Stimulated activated CD8-positive, alpha-beta memory T cell treated with anti-CD3 and anti-CD28 coated beads, Interleukin-15, amount 100 ng/mL, for 4 hours (primary cell): ENCODE data around the gene CDKL2.
"Not testable (repeated sequence)": the region's sequence is repeated elsewhere in the genome, so short reads cannot be mapped to it uniquely, and the experiment has no call there.

Experiments used
- DNase-seq, 2 donors: peaks; one replicate each; pipeline ENCODE4 v3.0.0-alpha.2; 2020; ENCODE audit warnings: low read depth in 2 of 2

Gene CDKL2

GRCh38 chr4:75630174-75630936 is at the start of gene CDKL2:
CDKL2 (minus strand) TSS chr4:75630528; CDS start chr4:75625988, 4,540 bp downstream.
- peak; percentile 80 to 83 for DNase-seq

DNA sequence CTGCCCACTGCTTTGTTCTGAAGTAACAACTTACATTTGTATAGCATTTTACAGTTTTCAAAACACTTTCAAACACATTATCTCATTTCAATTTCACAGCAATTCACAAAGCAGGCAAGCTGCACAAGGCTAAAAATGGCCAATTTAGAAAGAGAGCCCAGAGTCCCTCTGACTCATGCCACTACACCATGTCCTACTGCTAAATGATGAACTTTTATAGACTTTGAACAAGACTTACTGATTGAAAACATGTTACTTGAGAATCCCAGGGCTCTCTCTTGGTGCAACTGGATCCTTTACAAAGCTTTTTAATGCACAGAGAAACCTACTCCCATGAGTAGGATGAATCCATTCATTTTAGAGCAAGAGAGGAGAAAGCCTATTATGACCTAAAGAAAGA is 48.6 kb upstream of the CDKL2 start:
- DNase-seq = no peak

DNA sequence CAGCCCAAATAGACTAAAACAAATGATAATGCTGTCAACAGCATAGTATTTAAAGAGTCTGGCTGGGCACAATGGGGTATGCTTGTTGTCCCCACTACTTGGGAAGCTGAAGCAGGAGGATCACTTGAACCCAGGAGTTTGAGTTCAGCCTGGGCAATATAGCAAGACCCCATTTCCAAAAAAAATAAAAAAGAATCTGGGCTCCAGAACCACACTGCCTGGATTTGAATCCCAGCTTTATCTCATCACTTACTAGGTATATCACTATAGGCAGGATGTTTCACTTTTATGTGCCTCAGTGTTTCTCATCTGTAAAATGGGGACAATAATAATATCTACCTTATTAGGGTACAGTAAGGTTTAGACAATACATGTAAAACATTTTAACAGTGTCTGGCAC is 48.1 kb upstream of the CDKL2 start:
- DNase-seq = no peak

- no peak for DNase-seq
Observed at GRCh38 chr4:75675004-75675531, 44.7 kb upstream of the CDKL2 start.

DNA sequence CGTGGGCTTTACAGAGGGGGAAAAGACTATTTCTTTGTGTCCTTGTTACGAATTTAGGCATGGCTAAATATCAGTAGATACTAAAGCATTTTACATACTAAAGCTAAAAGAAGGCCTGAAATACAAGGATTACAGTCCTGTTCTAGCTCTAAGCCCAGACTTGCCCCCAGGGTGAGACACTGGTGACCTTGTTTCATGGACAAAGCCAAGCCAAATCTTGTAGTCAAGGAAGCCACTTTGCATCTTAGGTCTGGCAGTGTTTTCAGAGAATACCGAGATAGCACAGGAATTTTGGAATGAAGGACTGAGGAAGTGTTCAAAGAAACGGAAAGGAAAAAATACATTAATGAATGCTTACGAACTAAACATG is 43.6 kb upstream of the CDKL2 start:
- no peak for DNase-seq

- DNase-seq = peak; percentile 96 to 97
Observed at GRCh38 chr4:75673027-75673958, 43.0 kb upstream of the CDKL2 start, which contains the start of gene G3BP2. G3BP2 (minus strand) TSS chr4:75673411; CDS start chr4:75662025, 11,386 bp downstream.

GRCh38 chr4:75672461-75673026 is 42.2 kb upstream of the CDKL2 start:
- DNase-seq = peak; percentile 57 to 61

DNA sequence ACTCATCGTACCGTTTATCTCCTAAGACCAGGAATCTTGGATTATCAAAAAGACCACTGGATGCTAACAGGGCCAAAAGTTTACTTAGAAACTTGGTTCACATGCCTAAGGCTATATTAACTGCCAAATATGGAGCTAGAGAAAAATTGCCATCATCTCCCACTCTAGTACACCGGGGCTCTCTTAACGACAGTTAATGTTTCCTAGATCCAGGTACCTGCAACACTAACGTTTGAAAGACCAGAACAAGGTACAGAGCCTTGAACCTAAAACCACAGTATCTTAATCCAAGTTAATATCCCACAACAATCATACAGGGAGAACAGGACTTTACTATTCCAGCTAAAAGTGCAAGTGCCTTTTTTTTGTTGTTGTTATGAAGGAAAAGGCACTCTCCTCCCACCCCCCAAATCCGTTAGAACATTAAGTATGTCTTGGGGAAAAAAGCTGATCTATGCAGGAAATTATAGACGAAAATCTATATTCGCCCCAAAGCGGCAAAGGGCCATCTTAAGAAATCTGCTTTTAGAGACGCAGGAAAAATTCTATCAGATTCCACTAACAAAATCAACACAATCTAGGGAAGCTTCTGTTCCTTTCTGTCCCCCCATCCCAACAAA is 41.6 kb upstream of the CDKL2 start:
- no peak for DNase-seq

DNA sequence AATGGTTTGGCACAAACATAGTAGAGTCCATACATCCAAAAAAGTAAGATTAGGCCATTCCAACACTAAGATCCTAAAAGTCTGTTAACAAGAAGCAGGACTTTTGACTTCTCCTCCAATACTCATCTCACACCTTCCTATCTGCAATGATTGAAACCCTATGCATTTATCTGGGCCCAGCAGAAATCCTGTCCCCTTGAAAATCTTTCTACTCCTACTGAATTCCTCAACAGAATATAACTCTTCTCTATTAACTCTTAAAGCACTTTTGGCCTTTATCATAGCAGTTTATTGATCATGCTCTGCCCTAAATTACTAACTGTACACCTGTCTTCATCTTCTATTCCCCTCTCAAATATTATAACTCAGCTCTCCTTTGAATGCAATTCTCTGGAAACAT is 38.3 kb upstream of the CDKL2 start:
- no peak for DNase-seq

- not testable (repeated sequence) for DNase-seq
Observed at GRCh38 chr4:75667636-75668035, 37.3 kb upstream of the CDKL2 start.

GRCh38 chr4:75666299-75666698 is 36.0 kb upstream of the CDKL2 start:
- DNase-seq = no peak

DNA sequence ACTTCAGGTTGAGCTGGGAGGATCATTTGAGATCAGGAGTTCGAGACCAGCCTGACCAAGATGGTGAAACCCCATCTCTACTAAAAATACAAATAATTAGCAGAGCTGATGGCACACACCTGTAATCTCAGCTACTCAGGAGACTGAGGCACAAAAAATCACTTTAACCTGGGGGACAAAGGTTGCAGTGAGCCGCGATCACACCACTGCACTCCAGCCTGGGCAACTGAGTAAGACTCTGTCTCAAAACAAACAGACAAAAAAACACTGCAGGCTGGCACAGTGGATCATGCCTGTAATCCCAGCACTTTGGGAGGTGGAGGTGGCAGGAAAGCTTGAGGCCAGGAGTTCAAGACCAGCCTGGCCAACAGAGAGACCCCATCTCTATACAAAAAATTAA is 34.3 kb upstream of the CDKL2 start:
- not testable (repeated sequence) for DNase-seq

GRCh38 chr4:75662626-75663025 is 32.3 kb upstream of the CDKL2 start:
- DNase-seq = no peak

GRCh38 chr4:75660491-75660890 is 30.2 kb upstream of the CDKL2 start:
- no peak for DNase-seq

- no peak for DNase-seq
Observed at GRCh38 chr4:75659512-75660031, 29.2 kb upstream of the CDKL2 start.

GRCh38 chr4:75658876-75659275 is 28.5 kb upstream of the CDKL2 start:
- DNase-seq = no peak

DNA sequence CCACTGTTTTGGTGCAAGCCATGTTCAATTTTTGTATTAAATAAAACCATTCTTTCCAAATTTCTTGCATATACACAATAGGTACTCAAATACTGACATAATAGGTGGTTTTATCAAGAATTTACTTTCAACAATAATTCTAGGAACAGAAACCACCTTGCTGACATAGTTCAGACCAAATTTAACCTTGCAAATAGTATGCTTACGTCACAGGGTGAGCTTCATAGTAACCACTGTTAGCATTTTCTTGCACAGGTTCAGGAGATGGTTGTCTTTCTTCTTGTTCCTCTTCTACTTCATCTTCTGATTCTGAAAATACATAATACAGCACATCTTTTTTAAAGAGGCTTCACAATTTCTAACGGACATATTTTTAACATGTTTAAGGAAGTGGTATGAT is 25.2 kb upstream of the CDKL2 start:
- DNase-seq = no peak

- no peak for DNase-seq
Observed at GRCh38 chr4:75654905-75655304, 24.6 kb upstream of the CDKL2 start.

DNA sequence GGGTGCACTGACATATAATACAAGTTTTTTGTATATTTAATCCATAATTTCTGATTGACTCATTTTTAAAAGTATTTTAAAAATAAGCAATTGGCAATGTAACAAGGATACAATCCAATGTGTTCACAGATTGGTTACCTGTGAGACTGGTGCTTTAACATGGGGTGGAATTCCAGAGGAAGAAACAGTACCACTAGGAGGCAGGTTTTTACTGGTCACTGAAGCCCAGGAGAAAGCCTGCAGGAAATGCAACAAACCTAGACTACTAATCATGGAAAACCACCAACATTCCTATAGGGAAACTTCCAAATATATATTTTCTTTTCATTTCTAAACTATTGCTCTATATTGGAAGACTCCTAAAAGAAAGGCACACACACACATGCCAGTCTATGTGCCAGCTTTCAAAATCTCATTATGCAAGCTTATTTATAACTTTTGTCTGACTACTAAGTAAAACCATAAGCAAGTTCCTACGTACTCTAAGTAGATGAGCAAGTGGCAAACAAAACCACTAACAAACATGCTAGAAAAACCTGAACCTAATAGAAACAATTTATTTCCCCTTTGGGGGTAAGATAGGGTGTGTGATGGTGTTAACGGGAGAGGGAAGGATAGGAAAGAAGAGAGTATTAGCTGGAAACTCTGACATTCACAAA is 23.6 kb upstream of the CDKL2 start:
- no peak for DNase-seq

- no peak for DNase-seq
Observed at GRCh38 chr4:75644095-75644494, 13.8 kb upstream of the CDKL2 start.

DNA sequence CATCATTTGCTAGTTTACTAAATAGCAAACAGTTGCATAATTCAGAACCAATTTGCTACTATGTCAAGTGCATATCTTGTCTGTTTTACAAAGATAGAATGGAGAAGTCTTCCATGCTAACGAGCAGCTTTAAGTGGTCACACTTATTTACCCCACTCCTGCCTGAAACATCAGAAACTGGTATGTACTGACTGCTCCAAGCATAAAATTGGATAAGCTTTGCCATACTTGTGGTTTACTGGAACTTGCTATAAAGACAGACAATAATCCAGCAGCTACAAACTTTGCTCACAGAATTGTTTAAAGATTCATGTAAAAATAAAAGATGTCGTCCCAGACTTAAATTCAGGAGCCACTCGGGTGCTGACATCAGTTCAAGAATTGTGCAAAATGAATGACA is 13.3 kb upstream of the CDKL2 start:
- no peak for DNase-seq
